ENCODE results near the gene DYNLT5. TPM values are rescaled to one million over a fixed set of nuclear protein-coding genes. Genes with fewer than 3 reads are reported as not detected.

DYNLT5 gene
- total RNA-seq, 1 experiment from 2014 or later = 1.3 TPM

GRCh38 chr1:66770240-66770639, 18.0 kb downstream of the DYNLT5 start:
- H3K36me3 Mint-ChIP-seq = no peaks in the 10 kb centered on the region
- TF ChIP-seq E2F4 (CRISPR knock-in tag; IDR thresholded peaks at IDR 0.05; ENCODE audit: borderline replicate concordance, low read depth) = no peak
- TF ChIP-seq SOX15 (CRISPR knock-in tag; IDR thresholded peaks at IDR 0.05) = no peak
- TF ChIP-seq PRDM15 (CRISPR knock-in tag; IDR thresholded peaks at IDR 0.05) = no peak
- TF ChIP-seq ATF1 (CRISPR knock-in tag; IDR thresholded peaks at IDR 0.05) = no peak
- TF ChIP-seq ZNF671 (CRISPR knock-in tag; IDR thresholded peaks at IDR 0.05) = no peak
- no peak for TF ChIP-seq FOXP1 (CRISPR knock-in tag; IDR thresholded peaks at IDR 0.05; ENCODE audit: borderline replicate concordance)
- no peak for TF ChIP-seq E2F5 (CRISPR knock-in tag; IDR thresholded peaks at IDR 0.05)
- no peak for TF ChIP-seq ZBTB21 (CRISPR knock-in tag; IDR thresholded peaks at IDR 0.05; ENCODE audit: borderline replicate concordance)
- no peak for TF ChIP-seq TEAD4 (CRISPR knock-in tag; IDR thresholded peaks at IDR 0.05)
- TF ChIP-seq ZNF138 (CRISPR knock-in tag; conservative IDR thresholded peaks at IDR 0.05) = no peak
- no peak for TF ChIP-seq ZSCAN18 (CRISPR knock-in tag; IDR thresholded peaks at IDR 0.05)
- TF ChIP-seq PREB (CRISPR knock-in tag; IDR thresholded peaks at IDR 0.05; ENCODE audit: borderline replicate concordance) = no peak
- no peak for TF ChIP-seq ZNF281 (CRISPR knock-in tag; IDR thresholded peaks at IDR 0.05)
- TF ChIP-seq IRF1 (CRISPR knock-in tag; IDR thresholded peaks at IDR 0.05) = no peak
- no peak overlapping the region for H3K4me3 Mint-ChIP-seq
- DNase-seq (ENCODE audit: low spot score) = no peak
- ChIA-PET CTCF (no interaction called here), POLR2A (no interaction called here)
- H3K4me1 Mint-ChIP-seq = no peaks in the 10 kb centered on the region
- H3K9me3 Mint-ChIP-seq = no peaks in the 10 kb centered on the region
- ATAC-seq = no peak
- H3K27me3 Mint-ChIP-seq (ENCODE audit: low read depth) = no peaks in the 10 kb centered on the region
- H3K27ac Mint-ChIP-seq = no peak overlapping the region

All from WTC11 (cell line).